ENCODE results near the gene SARDH. TPM values are rescaled to one million over a fixed set of nuclear protein-coding genes. Genes with fewer than 3 reads are reported as not detected.
"Not testable (repeated sequence)": the region's sequence is repeated elsewhere in the genome, so short reads cannot be mapped to it uniquely, and the experiment has no call there.

Gene SARDH
- total RNA-seq, 1 donor from 2014 or later = 1.3 TPM

DNA sequence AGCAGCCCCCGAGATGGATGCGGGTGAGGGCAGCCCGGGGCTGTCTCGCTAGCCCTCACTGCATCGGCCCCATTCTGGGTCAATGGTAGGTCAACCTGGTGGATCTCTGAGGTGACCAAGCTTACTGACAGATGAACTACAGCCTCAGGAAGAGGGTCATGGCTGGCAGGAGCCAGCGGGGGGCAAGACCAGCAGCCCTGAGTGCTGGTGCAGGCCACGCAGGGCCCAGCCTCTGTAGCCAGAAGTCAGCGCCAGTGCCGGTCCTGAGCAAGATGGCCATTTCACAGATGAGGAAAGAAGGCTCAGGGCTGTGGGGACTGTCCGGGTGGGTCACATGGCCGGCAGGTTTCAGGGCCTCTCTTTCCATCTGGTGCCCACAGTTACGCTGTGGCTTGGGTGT, 107.0 kb downstream of the SARDH start:
- intact Hi-C loops (cut with DNase I) = no loop called here
- DNase-seq (ENCODE audit: low spot score) = no peak

DNA sequence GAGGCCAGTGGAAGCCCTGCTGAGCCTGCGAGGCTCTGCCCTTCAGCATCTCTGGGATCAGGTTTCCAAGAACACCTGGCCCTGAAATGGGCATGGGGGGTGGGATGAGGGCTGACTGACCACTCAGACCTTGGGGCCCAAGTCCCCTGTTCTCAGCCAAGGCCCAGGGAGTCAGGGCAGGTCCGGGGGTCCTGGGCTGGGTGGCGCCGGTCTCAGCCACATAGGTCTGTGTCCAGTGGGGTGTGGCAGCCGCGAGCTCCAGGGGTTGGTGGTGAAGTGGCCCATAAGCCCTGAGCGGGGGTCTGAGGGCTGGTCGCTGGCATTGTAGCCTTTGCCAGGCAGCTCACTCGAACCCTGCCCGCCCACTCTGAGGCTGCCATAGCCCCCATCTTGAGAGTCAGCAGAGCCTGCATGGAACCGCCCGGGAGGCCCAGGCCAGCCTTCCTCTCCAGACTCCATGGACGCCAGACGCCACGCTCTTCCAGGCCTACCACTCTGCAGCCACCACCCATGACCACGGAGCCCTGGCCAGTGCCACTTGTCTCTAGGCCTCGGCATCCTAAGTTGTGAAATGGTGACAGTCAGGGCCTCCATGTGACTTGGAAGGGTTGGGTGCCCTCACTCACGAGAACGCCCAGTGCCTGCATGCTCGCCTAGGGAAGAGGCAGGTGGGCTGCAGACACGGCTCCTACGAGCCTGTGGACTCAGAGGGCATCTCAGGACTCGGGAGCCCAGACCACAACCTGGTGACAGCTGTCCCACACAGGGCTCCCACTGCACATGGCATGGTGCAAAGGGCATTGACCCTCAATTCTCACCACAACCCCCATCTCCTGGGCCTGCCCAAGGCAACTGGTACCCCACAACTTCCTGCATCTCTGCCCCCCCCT, 108.7 kb downstream of the SARDH start:
- intact Hi-C loops (cut with DNase I) = no loop called here
- no peak for DNase-seq (ENCODE audit: low spot score)

DNA sequence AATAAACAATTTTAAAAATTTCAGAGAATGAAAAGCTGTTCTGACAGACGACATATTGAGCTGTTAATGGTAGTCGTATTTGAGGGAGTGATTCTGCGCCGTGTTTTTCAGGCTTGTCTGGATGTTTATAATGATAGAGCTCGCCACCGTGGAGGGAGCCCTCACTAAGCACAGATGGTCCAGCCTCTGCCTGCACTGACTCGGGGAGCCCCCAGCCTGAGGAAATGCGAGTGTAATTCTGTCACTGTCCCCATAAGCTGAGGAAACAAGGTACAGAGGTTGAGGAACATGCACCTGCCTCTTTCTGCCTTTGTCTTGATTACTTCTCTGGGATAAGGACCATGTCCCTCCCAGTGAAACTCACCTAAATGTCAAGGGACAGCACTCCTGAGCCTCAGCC, 109.4 kb downstream of the SARDH start:
- DNase-seq (ENCODE audit: low spot score) = no peak
- intact Hi-C loops (cut with DNase I) = no loop called here

DNA sequence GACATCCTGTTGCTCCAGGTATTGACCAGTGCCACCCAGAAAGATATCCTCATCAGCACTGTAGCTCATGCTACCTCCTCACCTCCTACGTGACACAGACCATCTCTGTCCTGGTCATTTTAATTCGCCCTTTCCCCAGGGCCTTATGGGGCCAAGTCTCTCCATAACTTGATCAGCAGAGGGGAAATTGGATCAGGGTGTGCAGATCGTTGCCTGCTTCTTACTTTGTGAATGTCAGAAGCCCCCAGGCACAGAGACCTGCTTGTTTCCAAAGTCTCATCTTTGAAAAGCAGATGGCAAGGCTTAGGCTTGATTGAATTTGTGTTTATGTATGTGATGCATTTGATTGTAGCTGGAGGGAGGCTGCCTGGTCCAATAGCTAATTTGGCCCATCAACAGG, 110.8 kb downstream of the SARDH start:
- DNase-seq (ENCODE audit: low spot score) = no peak
- intact Hi-C loops (cut with DNase I) = no loop called here

DNA sequence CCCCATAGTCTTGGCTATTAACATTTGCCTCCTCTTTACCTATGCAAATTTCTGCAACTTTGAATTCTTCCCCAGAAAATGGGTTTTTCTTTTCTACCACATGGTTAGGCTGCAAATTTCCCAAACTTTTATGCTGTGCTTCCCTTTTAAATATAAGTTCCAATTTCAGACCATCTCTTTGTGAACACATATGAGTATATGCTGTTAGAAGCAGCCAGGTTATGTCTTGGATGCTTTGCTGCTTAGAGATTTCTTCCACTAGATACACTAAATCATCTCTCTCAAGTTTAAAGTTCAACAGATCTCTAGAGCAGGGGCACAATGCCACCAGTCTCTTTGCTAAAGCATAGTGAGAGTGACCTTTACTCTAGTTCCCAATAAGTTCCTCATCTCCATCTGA, 112.1 kb downstream of the SARDH start:
- intact Hi-C loops (cut with DNase I); DNase-seq (ENCODE audit: low spot score): not testable (repeated sequence)

DNA sequence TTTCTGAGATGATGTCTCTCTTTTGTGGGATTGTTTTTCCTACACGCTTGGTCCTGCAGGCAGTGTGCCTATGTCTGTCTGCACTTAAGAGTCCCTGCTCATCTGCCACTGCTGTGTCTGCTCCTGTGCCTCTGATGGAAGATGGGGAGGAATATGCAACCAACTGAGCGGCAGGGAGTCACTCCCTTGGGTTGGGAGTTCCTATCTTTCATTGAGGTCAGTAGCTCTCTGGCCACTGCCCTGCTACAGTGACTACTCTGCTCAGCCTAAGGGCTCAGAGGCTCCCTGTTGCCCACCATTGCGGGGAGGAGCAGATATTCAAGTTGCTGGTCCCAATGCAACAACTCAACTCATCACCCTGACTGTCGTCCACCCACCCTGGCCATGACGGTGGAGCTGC, 115.6 kb downstream of the SARDH start:
- DNase-seq (ENCODE audit: low spot score) = no peak
- intact Hi-C loops (cut with DNase I) = no loop called here

DNA sequence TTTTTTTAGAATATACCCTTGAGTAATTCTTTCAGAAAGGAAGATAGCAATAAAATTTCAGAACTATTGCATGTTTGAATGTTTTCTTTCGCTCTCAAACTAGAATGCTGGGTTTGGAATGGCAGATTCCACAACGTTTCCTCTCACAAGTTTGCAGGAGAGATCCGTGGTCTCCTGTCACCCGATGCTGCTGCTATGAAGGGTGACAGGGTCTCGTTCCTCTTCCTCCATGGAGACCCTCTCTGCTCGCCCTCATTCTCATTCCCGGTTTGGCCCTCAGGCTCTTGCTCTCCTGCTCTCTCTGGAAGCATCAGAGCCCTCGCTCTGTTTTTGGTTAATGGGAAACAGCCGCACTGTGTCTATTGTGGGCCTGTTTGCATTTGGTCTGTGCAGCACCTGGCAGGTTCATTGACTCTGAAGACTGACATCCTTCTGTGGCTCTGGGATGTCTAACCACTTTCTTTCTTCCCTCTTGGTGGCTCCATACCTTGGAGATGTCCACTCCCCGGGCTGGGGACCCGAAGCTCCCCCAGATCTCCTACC, 116.4 kb downstream of the SARDH start:
- intact Hi-C loops (cut with DNase I) = no loop called here
- no peak for DNase-seq (ENCODE audit: low spot score)

DNA sequence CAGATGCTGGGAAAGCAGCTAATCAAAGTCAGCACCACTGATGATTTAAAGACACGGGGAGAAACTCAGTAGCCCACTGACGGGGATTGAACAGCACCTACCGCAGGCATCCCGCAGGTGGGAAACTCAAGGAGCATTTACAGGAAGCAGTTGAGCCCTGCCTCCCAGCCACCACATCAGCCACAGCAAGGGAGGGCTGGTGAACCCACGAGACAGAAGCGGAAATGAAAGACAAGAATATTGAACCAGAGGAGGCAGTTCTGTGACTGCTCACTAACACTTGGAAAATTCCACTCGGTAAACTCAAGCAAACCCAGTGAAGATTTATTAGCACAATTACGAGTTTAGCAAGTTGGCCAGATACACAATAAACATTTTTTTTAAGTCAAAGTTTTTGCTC, 118.4 kb downstream of the SARDH start:
- intact Hi-C loops (cut with DNase I) = no loop called here
- DNase-seq (ENCODE audit: low spot score) = no peak

DNA sequence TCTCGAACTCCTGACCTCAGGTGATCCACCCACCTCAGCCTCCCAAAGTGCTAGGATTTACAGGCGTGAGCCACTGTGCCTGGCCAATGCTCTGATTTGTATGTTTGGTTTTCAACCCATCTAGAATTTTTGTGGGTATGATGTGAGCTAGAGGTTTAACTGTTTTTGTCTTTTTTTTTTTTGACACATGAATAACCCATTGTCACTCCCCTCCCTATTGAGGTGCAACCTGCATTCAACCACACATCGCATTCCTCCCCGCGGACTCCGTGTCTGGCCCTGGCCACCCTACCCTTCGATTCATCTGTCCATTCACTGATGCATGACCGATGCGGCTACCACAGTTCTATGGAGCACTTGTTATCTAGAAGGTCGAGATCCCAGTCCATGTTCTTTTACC, 119.4 kb downstream of the SARDH start:
- no peak for DNase-seq (ENCODE audit: low spot score)
- intact Hi-C loops (cut with DNase I) = no loop called here

DNA sequence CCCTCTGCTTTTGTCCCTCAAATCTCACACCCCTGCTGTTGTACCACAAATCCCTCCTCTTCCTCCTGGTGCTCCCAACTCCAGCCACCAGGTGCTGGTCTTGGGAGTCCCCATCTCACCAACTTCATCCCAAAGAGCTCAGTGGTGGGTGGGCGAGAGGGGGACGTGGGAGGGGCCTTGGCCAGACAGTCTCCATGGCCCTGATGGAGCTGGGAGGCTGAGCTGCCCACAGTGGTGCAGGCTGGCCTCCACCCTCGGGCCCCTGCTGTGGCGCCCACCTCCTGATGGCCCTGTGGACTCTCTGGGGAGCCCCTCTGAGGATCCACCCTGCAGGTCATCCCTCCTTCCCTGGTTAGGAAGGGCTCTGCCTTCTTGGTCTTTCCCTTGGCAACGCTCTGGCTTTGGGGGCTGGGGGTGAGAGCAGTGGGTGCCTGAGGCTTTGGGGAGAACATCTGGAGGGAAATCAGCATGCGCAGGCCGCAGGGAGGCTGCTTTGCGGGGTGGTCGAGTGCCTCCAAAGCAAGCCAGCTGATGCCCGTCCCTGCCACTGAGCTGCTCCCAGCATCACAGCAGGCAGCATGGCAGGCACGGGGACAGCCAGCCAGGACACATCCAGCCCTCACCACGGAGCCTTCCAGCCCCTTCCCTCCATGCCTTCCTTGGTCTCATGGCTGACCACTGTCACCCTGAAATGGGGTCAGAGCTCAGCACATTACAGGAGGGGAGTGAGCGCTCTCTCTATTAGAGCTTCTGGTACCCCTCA, 121.3 kb downstream of the SARDH start:
- no peak for DNase-seq (ENCODE audit: low spot score)
- intact Hi-C loops (cut with DNase I) = no loop called here

DNA sequence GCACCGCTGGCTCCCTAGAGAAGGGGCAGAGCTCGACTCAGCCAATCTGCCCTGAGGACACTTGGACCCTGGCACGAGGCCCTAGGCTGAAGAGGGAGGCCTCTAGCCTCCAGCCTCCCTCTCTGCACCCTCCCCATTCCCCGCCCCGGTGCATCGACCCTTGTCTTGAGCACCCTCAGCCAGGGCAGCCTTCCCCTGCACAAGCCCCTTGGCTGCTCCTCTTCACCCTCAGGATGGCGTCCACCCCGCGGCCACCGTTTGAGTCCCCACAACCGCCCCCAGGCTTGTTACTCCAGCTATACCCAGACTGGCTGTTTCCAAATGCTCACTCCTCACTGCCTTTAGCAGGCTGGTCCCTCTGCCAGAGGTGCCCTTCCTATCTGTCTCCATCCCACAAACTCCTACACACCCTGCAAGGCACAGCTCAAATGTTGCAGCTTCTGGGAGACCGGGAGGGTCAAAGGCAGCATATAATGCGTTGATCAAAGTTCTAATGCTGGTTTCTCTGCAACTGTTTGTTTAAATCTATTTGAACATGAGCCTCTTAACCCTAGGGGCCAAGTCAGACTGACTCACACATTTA, 122.5 kb downstream of the SARDH start:
- intact Hi-C loops (cut with DNase I) = no loop called here
- no peak for DNase-seq (ENCODE audit: low spot score)

DNA sequence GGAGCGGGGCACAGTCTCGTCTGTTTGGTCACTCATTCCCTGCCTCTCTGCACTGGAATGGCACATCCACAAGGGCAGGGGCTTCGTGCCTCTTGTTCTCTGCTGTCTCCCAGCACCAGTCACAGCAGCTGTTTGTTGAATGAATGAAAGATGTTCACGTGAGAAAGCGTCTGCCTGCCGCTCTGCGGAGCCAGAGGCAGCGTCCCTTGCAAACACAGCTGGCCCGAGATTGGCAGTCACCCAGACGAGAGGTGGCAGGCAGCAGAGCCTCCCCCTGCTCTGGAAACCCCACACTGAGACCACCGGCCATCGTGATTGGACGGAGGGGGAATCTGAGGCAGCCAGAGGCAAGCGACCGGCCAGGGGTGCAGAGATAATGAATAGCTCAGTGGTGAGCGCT, 123.0 kb downstream of the SARDH start:
- DNase-seq (ENCODE audit: low spot score) = no peak

DNA sequence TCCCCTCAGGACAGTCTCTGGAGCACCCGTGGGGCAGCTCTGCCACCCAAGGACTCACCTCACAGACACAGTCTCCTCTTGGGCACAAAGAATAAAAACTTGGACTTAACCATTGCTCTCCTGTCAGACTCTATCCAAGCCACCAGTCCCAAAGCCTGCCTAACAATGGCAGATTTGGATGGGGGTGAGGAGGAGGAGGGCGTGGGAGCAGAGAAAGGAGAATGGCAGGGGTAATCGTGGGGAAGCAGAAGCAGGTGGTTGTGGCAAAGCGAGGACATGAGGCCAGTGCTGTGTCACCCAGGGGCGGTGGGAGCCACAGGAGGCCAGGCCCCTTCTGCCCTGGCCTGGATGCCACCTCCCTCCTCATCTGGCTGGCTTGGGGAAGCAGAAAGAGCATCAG, 123.5 kb downstream of the SARDH start:
- intact Hi-C loops (cut with DNase I) = no loop called here
- DNase-seq (ENCODE audit: low spot score) = no peak

More for the DNA sequence above, 123.0 kb downstream of the SARDH start:
- intact Hi-C loops (cut with DNase I) = no loop called here

DNA sequence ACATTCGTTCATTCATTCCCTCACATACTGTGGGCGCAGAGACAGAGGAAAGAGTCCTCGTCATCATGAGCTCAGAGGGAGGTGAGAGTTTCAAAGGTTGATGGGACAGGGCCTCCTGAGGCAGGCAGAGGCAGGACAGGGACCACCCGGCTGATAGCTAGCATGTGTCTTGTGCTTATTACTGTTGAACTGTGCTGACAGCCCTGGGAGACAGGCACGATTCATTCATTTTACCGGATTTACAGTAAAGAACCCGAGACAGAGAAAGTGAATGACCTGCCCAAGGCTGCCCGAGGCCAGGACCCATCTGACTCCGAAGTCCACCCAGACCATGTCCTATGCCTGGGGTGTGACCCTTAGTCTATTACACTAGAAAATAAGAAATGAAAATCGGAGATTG, 124.1 kb downstream of the SARDH start:
- intact Hi-C loops (cut with DNase I) = no loop called here
- no peak for DNase-seq (ENCODE audit: low spot score)

Other genes starting within 250 kb of the SARDH start
- gene MYMK, start 213.4 kb downstream of the SARDH start, total RNA-seq = not detected
- gene ADAMTSL2, start 203.6 kb downstream of the SARDH start, total RNA-seq = 9.6 TPM
- not detected for gene FAM163B, start 129.0 kb downstream of the SARDH start, total RNA-seq
- not detected for gene DBH, start 102.0 kb downstream of the SARDH start, total RNA-seq